IMR-90 (cell line): ENCODE data around the gene HIGD2B. TPM values are rescaled to one million over a fixed set of nuclear protein-coding genes. Genes with fewer than 3 reads are reported as not detected.
"Not testable (repeated sequence)": the region's sequence is repeated elsewhere in the genome, so short reads cannot be mapped to it uniquely, and the experiment has no call there.

Source experiments
- ATAC-seq: fragments of 200-7000 bp; cut with Tn5 transposase; 2 replicates; pipeline ENCODE4 v1.9.1; 2020; ENCODE audit warnings: low read depth, mild to moderate bottlenecking, moderate library complexity
- BruUV-seq: library from RNA; stranded (reverse); fragments of 400-500 nt; replicated peaks from 2 replicates; lab custom pipeline; 2021; lab: Mats Ljungman, UMichigan
- CTCF ChIA-PET: fragments of 300-600 bp; formaldehyde crosslinking; extraction: SDS; loops from one replicate; lab custom pipeline; 2021; ENCODE audit warnings: antibody characterized with exemption; lab: Yijun Ruan, JAX
- POLR2A ChIA-PET: fragments of 300-600 bp; sonication (Branson Sonifier 250); formaldehyde crosslinking; loops from one replicate; lab custom pipeline; 2022; ENCODE audit warnings: antibody characterized with exemption; ENCODE audit not compliant: unreplicated experiment; lab: Charles Lee
- DNase-seq: peaks from one replicate; pipeline ENCODE4 v3.0.0; 2013
- H2AFZ ChIP-seq: replicated peaks from 2 replicates; pipeline ENCODE3; 2013; ENCODE audit warnings: low read length, mild to moderate bottlenecking; ENCODE audit not compliant: poor library complexity
- H2AK5ac ChIP-seq: 2 replicates; pipeline ENCODE4 v1.6.1; 2013; ENCODE audit warnings: low read depth, low read length, inconsistent platforms
- H2AK9ac ChIP-seq: replicated peaks from 2 replicates; pipeline ENCODE3; 2013; ENCODE audit warnings: mild to moderate bottlenecking, low read depth, low read length, moderate library complexity; ENCODE audit not compliant: poor library complexity
- H2BK120ac ChIP-seq: 2 replicates; pipeline ENCODE4 v1.6.1; 2013; ENCODE audit warnings: low read depth, low read length, inconsistent platforms
- H2BK15ac ChIP-seq: 3 replicates; pipeline ENCODE4 v1.6.1; 2013; ENCODE audit warnings: low read depth, low read length, inconsistent platforms
- H2BK20ac ChIP-seq: 2 replicates; pipeline ENCODE4 v1.6.1; 2013; ENCODE audit warnings: low read depth, mild to moderate bottlenecking, inconsistent platforms, low read length, moderate library complexity
- H2BK5ac ChIP-seq: 2 replicates; pipeline ENCODE4 v1.6.1; 2013; ENCODE audit warnings: mild to moderate bottlenecking, low read depth, low read length, inconsistent platforms; ENCODE audit not compliant: poor library complexity, severe bottlenecking
- H3K14ac ChIP-seq: replicated peaks from 2 replicates; pipeline ENCODE4 v1.6.1; 2013; ENCODE audit warnings: low read depth, low read length, inconsistent platforms
- H3K18ac ChIP-seq: 2 replicates; pipeline ENCODE4 v1.6.1; 2013; ENCODE audit warnings: low read depth, low read length, control low read depth
- H3K23ac ChIP-seq: 2 replicates; pipeline ENCODE4 v1.6.1; 2013; ENCODE audit warnings: low read depth, low read length, inconsistent platforms
- H3K27ac ChIP-seq: 2 replicates; pipeline ENCODE4 v1.5.1; 2013; ENCODE audit warnings: mild to moderate bottlenecking, control low read depth, low read length; ENCODE audit not compliant: insufficient read depth
- H3K27me3 ChIP-seq: 2 replicates; pipeline ENCODE4 v1.6.1; 2013; ENCODE audit warnings: low read length; ENCODE audit not compliant: control insufficient read depth, insufficient read depth
- H3K36me3 ChIP-seq: 2 replicates; pipeline ENCODE4 v1.6.1; 2013; ENCODE audit warnings: low read length, mixed read lengths; ENCODE audit not compliant: control insufficient read depth, insufficient read depth
- H3K4ac ChIP-seq: 2 replicates; pipeline ENCODE4 v1.6.1; 2013; ENCODE audit warnings: low read depth, low read length, inconsistent platforms
- H3K4me1 ChIP-seq: 2 replicates; pipeline ENCODE4 v1.6.1; 2013; ENCODE audit warnings: low read length, mixed read lengths; ENCODE audit not compliant: control insufficient read depth, insufficient read depth
- H3K4me2 ChIP-seq: 2 replicates; pipeline ENCODE4 v1.6.1; 2013; ENCODE audit warnings: low read depth, mild to moderate bottlenecking, control low read depth, low read length, moderate library complexity
- H3K4me3 ChIP-seq: 2 replicates; pipeline ENCODE4 v1.5.1; 2013; ENCODE audit warnings: low read depth, mild to moderate bottlenecking, control low read depth, low read length, moderate library complexity; ENCODE audit not compliant: insufficient read depth
- H3K56ac ChIP-seq: 2 replicates; pipeline ENCODE4 v1.6.1; 2013; ENCODE audit warnings: low read length, inconsistent platforms; ENCODE audit not compliant: insufficient read depth; ENCODE audit errors: extremely low read depth
- H3K79me1 ChIP-seq, 2 experiments: 2 replicates each; pipeline ENCODE4 v1.6.1; 2013; ENCODE audit warnings: low read length in 2 of 2, inconsistent platforms in 1 of 2, low read depth in 1 of 2
- H3K9ac ChIP-seq: 2 replicates; pipeline ENCODE4 v1.6.1; 2013; ENCODE audit warnings: low read depth, low read length, control low read depth
- H3K9me1 ChIP-seq: 2 replicates; pipeline ENCODE4 v1.6.1; 2013; ENCODE audit warnings: low read length, inconsistent platforms; ENCODE audit not compliant: insufficient read depth
- H3K9me3 ChIP-seq: 2 replicates; pipeline ENCODE4 v1.6.1; 2013; ENCODE audit warnings: low read length; ENCODE audit not compliant: control insufficient read depth, insufficient read depth
- H4K20me1 ChIP-seq: 2 replicates; pipeline ENCODE4 v1.6.1; 2013; ENCODE audit warnings: low read length, inconsistent platforms; ENCODE audit not compliant: insufficient read depth
- H4K5ac ChIP-seq: 2 replicates; pipeline ENCODE4 v1.6.1; 2013; ENCODE audit warnings: mild to moderate bottlenecking, low read depth, low read length, control low read depth
- H4K8ac ChIP-seq, 2 experiments: 2 replicates each; pipeline ENCODE4 v1.6.1; 2013; ENCODE audit warnings: low read depth in 2 of 2, low read length in 2 of 2, control low read depth in 1 of 2, inconsistent platforms in 1 of 2
- H4K91ac ChIP-seq: 2 replicates; pipeline ENCODE4 v1.6.1; 2013; ENCODE audit warnings: low read depth, low read length, inconsistent platforms; ENCODE audit not compliant: insufficient read depth
- USF2 ChIP-seq: fragments of 150-350 bp; IDR thresholded peaks from 2 replicates; pipeline ENCODE4 v1.6.1; 2017; ENCODE audit warnings: mild to moderate bottlenecking, antibody characterized with exemption, low read length, low read depth
- WGBS, 2 experiments: methylation state at CpG; one replicate each; pipeline versions ENCODE4 v1.1.5 to v1.1.7; 2013; ENCODE audit warnings: missing lambda C conversion rate in 2 of 2; ENCODE audit not compliant: insufficient read length in 1 of 2; ENCODE audit errors: extremely low coverage in 2 of 2; 5-methylcytosine and 5-hydroxymethylcytosine counted together
- dilution Hi-C: fragments of 300-500 bp; cut with HindIII; formaldehyde crosslinking; loops from one replicate; pipeline ENCODE4 v1.14.3; 2018; ENCODE audit warnings: low sequenced_read_pairs; ENCODE audit not compliant: unreplicated experiment
- in situ Hi-C: fragments of 300-500 bp; cut with MboI; formaldehyde crosslinking; loops from 3 replicates; pipeline ENCODE4 v1.14.3; 2019; ENCODE audit warnings: low sequenced_read_pairs, inconsistent platforms, mixed read lengths
- intact Hi-C: fragments of 100-400 bp; cut with micrococcal nuclease; formaldehyde crosslinking; loops from 2 replicates; pipeline ENCODE4 v1.10.0; 2022
- polyA plus RNA-seq, 3 experiments: library from polyadenylated mRNA; depleted of rRNA; stranded (reverse); fragments of >200 nt; gene quantifications; 2 replicates each; pipeline ENCODE4 v1.2.3, GENCODE V29; 2012; ENCODE audit warnings: low replicate concordance in 1 of 3
- total RNA-seq: library from RNA; depleted of rRNA; stranded (reverse); fragments of >200 nt; gene quantifications from 2 replicates; pipeline ENCODE4 v1.2.3, GENCODE V29; 2012

HIGD2B gene
- total and polyA plus RNA-seq, 2 of the 4 experiments (the other 2 are of a cell fraction), result not detected

DNA sequence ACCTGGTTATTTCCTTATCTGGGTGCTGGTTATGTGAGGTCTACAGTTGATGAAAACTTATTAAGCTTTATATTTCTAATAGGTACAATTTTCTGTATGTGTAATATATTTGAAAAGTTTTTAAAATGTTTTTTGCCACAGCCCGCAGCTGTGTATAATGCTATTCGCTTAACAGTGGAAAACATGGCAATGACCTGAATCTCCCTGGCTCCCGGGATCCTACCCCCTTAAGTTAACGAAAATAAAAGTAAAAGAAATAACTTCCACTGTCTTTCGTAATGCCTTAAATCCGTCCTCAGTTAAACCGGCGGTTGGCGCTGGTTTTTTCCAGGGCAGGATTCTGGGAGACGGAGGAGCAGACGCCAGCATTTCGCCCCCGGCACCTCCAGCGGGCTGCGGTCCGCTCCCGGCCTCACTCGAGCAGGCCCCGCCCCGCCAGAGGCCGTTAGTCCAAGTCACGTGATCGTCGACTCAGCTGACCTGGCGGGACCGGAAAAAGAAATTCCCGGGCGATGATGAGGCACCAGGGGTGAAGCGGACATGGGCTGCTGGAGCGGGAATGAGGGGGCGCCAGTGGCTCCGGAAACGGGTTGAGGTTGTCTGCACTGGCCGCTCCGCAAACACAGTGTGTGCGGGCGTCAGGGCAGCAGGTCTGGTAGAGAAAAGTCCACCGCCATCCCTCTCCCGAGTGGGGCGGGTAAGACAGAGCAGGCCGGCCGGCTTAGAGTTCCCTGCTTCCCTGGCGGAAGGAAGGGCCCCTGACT lies 49.3 kb downstream of the HIGD2B start:
- H3K4ac ChIP-seq, H3K56ac ChIP-seq, H3K9ac ChIP-seq, H2BK20ac ChIP-seq, BruUV-seq, H3K18ac ChIP-seq, H3K27ac ChIP-seq, H2AK5ac ChIP-seq, H3K27me3 ChIP-seq, H2AK9ac ChIP-seq, H2BK120ac ChIP-seq, H4K91ac ChIP-seq, H2BK5ac ChIP-seq, dilution Hi-C loops, H3K4me2 ChIP-seq, H3K14ac ChIP-seq, H2BK15ac ChIP-seq, H3K9me3 ChIP-seq, H3K9me1 ChIP-seq, H3K4me1 ChIP-seq, CTCF ChIA-PET, H3K23ac ChIP-seq, intact Hi-C loops, H4K20me1 ChIP-seq, H2AFZ ChIP-seq, H3K79me1 ChIP-seq, H3K36me3 ChIP-seq, POLR2A ChIA-PET: not testable (repeated sequence)
- peak; percentile 96 for ATAC-seq
- in situ Hi-C loops, result loop anchor here (25.0 kb wide), 1 partner anchor 1476 kb away; no protein-coding TSS in a partner anchor
- WGBS, 2 experiments, result no CpG with 5 or more reads among the region's 43 CpGs
- peak overlapping the region; percentile 53; the same call in 1 of the 2 replicates for H4K5ac ChIP-seq
- peak; percentile 47 for DNase-seq
- H3K4me3 ChIP-seq, result peak overlapping the region; percentile 38
- H4K8ac ChIP-seq, result peak overlapping the region in 1 of 2 experiments; percentile 68; a peak in 1 of 4 replicates
- TF ChIP-seq USF2, result peak; percentile 38; the same call in 1 of the 2 replicates

GRCh38 chr15:72629068-72629570 lies 56.9 kb downstream of the HIGD2B start:
- H2BK15ac ChIP-seq, H3K56ac ChIP-seq, H2AK9ac ChIP-seq, CTCF ChIA-PET, H3K36me3 ChIP-seq, H4K5ac ChIP-seq, H3K4me3 ChIP-seq, H4K8ac ChIP-seq, H3K4me2 ChIP-seq, BruUV-seq, H2AK5ac ChIP-seq, dilution Hi-C loops, H3K18ac ChIP-seq, H3K9me3 ChIP-seq, POLR2A ChIA-PET, H3K79me1 ChIP-seq, H3K23ac ChIP-seq, H3K14ac ChIP-seq, H3K4me1 ChIP-seq, H2BK120ac ChIP-seq, ATAC-seq, H4K20me1 ChIP-seq, H2BK5ac ChIP-seq, H3K9me1 ChIP-seq, intact Hi-C loops, H2BK20ac ChIP-seq, H4K91ac ChIP-seq, H2AFZ ChIP-seq, H3K9ac ChIP-seq, H3K27me3 ChIP-seq, DNase-seq, H3K27ac ChIP-seq, H3K4ac ChIP-seq: not testable (repeated sequence)
- in situ Hi-C loops, result loop anchor here (25.0 kb wide), 1 partner anchor 1483 kb away; no protein-coding TSS in a partner anchor
- no CpG with 5 or more reads among the region's 7 CpGs for WGBS, 2 experiments
